ENCODE measurements around the gene SMCO4.

SMCO4 gene

DNA sequence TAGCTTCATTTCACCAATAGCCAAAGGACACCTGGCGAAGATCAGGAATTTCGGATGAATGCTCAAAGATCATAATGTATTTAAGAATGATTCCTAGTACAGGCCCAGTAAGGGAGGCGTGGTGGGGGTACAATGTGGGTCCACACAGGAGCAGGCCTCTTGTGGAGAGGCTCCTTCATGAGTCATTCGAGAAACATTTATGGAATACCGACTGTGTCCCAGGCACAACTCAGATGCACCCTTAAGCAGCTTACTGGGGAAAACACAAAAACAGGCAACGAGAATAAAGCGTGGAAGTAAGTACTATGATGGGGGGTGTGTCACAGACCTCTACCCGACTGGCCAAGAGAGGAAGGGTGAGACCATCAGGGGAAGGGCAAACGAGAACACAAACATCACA lies 44.5 kb downstream of the SMCO4 start:
- DNase-seq: no peak

- DNase-seq: no peak
Measured at GRCh38 chr11:93498161-93498560, 45.0 kb downstream of the SMCO4 start.

GRCh38 chr11:93497596-93497995 lies 45.6 kb downstream of the SMCO4 start:
- DNase-seq: no peak

DNA sequence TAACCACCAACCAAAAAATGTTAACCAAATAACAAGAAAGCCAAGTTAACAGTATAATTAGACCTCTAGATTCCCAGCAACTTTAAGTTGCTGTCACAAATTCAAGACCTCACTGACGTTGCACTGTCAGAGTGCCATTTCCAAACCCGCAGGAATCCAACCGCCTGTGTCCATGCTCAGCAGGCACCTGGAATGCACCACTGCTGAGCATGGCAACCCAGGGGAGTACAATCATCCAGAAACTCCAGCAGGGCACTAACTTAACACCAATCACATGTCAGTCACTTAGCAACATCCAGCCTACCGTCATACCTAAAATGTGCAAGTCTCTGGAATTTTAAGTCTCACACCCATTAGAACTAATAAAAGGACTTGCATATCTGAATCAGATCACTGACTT lies 48.8 kb downstream of the SMCO4 start:
- DNase-seq: no peak

DNA sequence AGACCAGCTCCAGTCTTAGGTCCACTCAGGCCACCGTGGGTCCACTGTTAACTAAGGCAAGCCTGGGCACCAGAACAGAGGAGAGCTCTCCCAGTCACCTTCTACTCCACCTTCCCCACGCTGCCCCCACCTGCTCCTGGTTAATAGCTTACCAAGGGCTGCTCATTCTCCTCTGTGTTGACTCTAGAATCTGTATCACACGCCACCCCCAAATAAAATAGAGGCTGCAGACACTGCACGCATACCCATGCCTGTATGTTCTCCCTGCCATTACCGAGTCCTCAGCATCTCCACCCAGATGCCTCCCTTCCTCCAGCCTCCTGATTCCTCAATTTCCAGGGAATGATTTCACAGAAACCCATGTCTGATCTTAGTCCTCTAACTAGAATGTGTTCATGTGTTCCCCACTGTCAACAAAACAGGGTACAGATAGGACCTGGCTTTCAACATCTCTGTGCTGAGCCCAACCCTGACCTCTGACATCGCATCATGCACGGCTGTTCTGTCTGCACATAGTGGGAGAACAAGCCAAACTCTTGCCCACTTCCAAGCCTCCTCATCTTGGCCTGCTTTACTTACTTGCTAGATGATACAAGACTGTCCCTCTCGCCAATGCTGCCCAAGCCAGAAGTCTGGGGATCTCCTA lies 49.8 kb downstream of the SMCO4 start:
- DNase-seq: no peak

- no peak for DNase-seq
Measured at GRCh38 chr11:93492464-93493251, 50.5 kb downstream of the SMCO4 start.

GRCh38 chr11:93491973-93492372 lies 51.2 kb downstream of the SMCO4 start:
- DNase-seq: no peak

- DNase-seq: no peak
Measured at GRCh38 chr11:93490996-93491618, 52.1 kb downstream of the SMCO4 start.

- no peak for DNase-seq
Measured at GRCh38 chr11:93489841-93490240, 53.4 kb downstream of the SMCO4 start.

GRCh38 chr11:93487032-93487483 lies 56.1 kb downstream of the SMCO4 start:
- no peak for DNase-seq

DNA sequence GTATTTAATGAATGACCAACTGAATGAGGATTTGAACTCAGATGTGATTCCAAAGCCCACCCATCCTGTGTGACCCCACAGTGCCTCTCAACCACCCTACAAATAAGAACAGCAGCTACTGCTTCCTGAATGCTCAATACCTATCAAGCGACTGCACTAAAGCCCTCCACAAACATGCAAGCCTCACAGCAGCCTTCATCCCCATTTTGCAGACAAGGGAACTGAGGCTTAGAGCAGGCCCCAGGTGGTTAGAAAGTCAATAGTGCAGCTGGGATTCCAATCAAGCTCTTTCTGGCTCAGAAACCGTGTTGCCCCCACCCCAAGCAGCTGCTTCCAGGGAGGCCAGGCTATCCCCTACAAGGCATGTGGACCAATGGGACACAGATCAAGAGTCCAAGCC lies 57.2 kb downstream of the SMCO4 start:
- no peak for DNase-seq

GRCh38 chr11:93484716-93485115 lies 58.5 kb downstream of the SMCO4 start:
- DNase-seq: no peak

DNA sequence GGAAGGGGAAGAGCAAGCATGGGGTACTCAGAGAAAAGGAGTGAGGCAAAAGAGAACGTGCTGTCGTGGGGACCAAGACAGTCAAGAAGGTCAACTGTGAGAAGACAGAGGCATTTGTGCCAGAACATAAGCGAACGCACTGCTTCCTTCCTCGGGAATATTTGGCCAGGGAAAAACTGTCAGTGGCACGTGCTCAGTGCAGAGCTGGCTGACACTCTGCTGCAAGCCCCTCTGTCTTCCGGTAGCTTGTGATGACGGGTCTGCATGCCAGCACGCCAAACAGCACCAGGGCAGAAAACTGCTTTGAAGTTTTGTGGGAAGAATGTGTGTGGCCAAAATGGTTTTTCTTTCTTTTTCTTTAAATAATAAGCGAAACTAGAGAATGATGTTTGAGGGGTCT lies 60.6 kb downstream of the SMCO4 start:
- DNase-seq: no peak

DNA sequence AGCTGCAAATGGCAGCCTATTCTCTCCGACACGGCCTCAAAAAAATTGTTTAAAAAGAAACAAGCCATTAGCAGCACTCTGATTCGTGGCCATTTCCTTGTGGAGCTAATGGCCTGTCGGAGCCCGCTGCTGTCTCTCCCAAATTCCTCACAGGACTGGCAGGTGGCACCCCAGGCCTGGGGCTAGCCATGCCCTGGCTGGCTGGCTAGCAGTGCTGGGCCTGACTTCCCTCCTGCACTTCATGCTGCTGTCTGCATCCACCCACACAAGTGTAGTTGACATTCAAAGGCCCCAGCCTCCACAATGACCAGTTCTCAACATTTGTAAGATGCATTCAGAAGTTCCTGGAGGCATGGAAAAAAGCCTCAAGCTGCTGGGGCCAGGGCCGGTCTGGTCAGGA lies 61.5 kb downstream of the SMCO4 start:
- DNase-seq: no peak

GRCh38 chr11:93481279-93481678 lies 61.9 kb downstream of the SMCO4 start:
- DNase-seq: no peak

- DNase-seq: no peak
Measured at GRCh38 chr11:93480756-93481155, 62.4 kb downstream of the SMCO4 start.

GRCh38 chr11:93480256-93480655 lies 62.9 kb downstream of the SMCO4 start:
- no peak for DNase-seq

DNA sequence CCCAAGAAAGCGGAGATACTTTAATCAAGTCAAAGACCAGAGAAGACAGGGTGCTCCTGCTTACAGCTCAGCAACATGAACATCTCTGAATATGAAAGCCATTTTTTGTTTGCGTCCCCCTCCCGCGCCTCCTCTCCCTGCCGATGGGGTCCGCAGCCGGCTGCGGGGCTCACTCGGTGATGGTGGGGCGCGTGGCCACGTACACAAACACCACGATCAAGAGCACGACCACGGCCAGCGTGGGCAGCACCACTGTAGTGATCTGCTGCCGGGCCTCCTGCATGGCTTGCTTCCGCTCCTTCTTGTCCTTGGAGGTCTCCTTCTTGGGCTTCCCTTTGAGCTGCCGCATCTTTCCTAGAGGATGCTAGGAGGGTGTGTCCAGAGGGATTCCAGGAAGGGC lies 64.3 kb downstream of the SMCO4 start:
- no peak for DNase-seq

DNA sequence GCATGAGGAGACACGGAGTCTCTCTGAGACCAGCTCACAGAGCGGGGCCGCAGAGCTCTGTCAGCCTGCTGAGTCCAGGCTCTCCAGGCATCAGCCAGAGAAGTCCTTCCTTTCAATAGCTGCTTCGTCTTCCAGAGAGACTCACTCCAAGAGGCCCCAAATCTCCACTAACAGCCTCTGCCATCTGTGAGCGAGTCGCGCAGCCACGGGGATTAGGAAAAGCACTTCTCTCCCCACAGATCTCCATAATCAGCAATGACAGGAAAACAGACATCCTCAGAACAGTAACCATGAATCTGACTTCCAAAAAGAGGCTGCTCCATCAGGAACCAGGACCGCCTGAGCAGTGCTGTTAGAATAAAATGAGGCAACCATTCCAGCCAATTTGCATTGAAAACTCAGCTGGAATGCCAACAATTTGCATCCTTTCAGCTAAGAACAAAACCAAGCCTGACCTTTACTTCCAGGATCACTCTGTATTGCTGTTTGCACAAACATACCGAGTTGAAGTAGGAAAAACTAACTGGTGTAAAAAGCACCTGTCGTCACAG lies 65.4 kb downstream of the SMCO4 start:
- no peak for DNase-seq

DNA sequence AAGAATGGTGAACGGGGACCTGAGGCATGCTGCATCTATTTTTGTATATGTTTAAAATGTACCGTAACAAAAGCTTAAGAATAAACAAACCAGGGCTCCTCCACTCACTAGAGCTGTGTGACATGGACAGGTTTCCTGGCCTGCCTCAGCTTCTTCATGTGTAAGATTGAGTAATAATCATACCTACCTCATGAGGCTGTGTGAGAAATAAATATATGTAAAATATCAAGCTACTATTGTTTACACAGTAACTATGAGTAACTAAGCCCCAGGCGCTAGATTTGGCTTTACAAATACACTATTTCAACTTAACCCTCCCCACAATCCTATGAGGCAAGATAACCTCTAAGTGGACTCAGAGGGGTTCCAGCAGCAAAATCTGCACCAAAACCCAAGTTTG lies 66.4 kb downstream of the SMCO4 start:
- no peak for DNase-seq

GRCh38 chr11:93474123-93474522 lies 69.1 kb downstream of the SMCO4 start:
- DNase-seq: no peak

- no peak for DNase-seq
Measured at GRCh38 chr11:93468290-93468689, 74.9 kb downstream of the SMCO4 start.

GRCh38 chr11:93467054-93467453 lies 76.1 kb downstream of the SMCO4 start:
- no peak for DNase-seq
